HG02870 (cell line): ENCODE measurements around the gene PGGHG.

Source experiments
- ATAC-seq: cut with Tn5 transposase; IDR thresholded peaks from one replicate; pipeline ENCODE4 v1.9.1; 2021; ENCODE audit warnings: mild to moderate bottlenecking, moderate library complexity; ENCODE audit not compliant: unreplicated experiment

Gene PGGHG

GRCh38 chr11:268716-269145 is 20.2 kb upstream of the PGGHG start:
- ATAC-seq, result peak; percentile 33

GRCh38 chr11:269146-269890 is 19.6 kb upstream of the PGGHG start:
- ATAC-seq, result peak; percentile 74

- ATAC-seq, result no peak
These were observed 18.2 kb upstream of the PGGHG start for GRCh38 chr11:270451-271318.

DNA sequence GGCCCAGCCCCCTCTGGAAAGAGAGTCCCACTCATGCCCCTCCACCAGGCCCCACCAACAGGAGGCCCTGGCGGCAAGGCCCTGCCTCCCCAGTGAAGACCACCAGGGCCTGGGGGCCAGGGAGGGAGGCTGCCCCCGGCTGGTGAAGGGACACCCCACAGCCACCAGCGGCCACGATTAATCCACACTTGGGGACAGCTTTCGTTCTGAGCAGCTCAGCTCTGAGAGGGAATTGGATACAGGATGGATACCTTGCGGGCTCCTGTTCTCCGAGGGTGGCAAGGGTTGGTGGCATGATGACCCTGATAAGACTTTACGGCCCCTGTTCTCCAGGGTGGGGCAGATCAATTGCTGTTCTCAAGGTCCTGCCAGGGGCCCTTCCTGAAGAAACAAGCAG is 17.6 kb upstream of the PGGHG start:
- no peak for ATAC-seq

DNA sequence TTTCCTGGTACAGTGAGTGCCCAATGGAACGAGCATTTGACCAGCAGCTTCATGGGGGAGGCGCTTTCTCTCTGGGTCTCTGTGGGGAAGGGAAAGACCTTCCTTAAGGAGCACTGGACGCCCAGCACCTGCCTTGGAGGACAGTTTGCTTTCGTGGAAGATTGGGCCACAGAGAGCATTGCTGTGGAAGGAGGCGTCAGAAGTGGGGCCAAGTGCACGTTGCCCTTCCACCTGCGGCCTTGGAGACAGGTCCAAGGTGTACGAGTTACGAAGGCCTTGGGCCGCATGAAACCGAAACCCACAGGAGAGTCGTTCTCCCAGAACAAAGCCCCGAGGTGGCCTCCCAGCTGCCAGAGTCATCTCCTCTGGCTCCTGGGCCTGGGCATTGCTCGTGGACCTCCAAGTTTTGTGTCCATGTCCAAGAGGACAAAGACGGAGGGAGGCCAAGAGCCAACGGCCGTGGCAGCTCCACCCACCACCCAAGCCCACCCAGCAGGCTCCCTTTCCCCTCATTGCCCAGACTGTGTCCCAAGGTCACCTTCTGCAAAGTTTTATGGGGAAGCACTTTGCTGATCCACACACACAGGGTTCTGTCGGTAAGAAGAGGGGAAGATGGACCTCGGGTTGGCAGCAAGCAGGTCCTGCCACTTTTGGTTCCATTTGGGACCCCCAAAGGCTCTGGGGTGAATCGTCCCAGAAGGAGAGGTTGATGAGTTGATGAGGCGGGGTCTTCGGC is 16.6 kb upstream of the PGGHG start:
- ATAC-seq, result no peak

DNA sequence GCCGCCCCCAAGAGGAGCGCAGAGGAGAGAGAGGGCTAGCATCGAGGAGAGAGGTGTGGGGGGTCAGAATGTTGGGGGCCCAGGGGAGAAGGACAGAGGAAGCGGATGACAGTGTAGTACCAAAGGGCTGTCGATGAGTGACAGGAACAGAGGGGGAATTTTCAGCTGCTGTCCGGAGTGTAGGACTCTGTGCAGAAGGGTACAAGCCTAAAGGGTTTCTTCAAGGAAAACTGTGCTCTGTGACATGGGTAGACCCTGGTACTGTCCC is 16.1 kb upstream of the PGGHG start:
- no peak for ATAC-seq

DNA sequence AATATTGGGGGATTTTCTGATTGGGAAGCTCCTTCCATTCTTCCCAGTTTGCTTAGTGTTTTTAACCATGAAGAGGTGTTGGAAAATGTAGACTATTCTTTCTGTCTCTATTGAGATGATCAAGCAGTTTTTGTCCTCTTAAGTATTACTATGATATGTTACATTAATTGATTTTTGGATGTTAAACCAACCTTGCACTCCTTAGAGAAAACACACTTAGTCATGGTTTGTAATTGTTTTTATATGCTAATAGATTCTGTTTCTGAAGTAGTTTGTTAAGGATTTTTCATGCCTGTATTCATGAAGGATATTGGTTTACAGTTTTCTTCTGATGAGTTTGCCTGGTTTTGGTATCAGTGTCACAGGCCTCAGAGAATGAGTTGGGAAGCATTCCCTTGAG is 12.7 kb upstream of the PGGHG start:
- no peak for ATAC-seq

- no peak for ATAC-seq
These were observed 10.7 kb upstream of the PGGHG start, which contains the start of gene NLRP6 for GRCh38 chr11:278001-278951. Gene NLRP6, plus strand, starts transcription at chr11:278407. Its CDS starts 163 bp downstream, at chr11:278570.

- no peak for ATAC-seq
These were observed 9.6 kb upstream of the PGGHG start for GRCh38 chr11:279040-279965.

DNA sequence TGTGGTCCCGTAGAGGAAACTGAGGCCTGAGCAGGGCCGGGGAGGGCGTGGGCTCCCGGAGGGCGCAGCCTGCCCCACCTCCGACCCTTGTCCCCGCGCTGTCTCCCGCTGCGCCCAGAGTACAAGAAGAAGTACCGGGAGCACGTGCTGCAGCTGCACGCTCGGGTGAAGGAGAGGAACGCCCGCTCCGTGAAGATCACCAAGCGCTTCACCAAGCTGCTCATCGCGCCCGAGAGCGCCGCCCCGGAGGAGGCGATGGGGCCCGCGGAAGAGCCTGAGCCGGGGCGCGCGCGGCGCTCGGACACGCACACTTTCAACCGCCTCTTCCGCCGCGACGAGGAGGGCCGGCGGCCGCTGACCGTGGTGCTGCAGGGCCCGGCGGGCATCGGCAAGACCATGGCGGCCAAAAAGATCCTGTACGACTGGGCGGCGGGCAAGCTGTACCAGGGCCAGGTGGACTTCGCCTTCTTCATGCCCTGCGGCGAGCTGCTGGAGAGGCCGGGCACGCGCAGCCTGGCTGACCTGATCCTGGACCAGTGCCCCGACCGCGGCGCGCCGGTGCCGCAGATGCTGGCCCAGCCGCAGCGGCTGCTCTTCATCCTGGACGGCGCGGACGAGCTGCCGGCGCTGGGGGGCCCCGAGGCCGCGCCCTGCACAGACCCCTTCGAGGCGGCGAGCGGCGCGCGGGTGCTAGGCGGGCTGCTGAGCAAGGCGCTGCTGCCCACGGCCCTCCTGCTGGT is 8.8 kb upstream of the PGGHG start:
- ATAC-seq, result no peak

- no peak for ATAC-seq
These were observed 8.0 kb upstream of the PGGHG start for GRCh38 chr11:280706-281485.

DNA sequence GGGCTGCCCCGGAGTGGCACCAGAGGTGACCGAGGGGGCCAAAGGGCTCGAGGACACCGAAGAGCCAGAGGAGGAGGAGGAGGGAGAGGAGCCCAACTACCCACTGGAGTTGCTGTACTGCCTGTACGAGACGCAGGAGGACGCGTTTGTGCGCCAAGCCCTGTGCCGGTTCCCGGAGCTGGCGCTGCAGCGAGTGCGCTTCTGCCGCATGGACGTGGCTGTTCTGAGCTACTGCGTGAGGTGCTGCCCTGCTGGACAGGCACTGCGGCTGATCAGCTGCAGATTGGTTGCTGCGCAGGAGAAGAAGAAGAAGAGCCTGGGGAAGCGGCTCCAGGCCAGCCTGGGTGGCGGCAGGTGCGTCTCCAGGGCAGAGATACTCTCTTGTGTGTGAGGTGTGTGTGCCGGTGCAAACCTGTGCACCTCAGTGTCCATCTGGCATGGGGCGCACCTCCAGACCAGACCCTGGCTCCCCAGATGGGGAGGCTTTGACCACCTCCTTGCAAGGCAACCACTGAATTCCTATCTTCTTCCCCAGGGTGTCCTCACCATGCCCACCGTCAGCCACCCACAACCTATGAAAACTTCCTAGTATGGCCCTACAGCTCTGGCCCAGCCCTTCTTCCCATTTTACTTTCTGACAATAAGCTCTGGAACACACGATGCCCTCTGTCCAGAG is 7.3 kb upstream of the PGGHG start:
- no peak for ATAC-seq

DNA sequence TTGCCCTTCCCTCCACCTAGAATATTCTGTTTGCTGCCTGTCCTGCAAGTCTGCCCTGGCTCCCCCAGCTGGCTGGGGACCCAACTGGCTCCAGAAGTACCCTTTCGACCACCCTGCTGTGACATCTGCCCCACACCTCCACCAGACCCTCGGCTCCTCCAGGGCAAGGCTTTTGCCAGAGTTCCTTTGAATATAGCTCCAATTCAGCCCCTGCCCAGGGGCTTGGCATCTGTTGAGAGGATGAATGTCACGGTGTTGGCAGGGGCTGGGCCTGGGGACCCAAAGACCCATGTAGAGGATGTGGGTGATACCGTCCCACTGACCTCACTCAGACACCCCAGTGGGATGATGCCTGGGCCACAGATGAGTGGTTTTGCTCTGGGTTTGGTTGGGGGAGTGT is 6.8 kb upstream of the PGGHG start:
- ATAC-seq, result no peak

- ATAC-seq, result no peak
These were observed 6.1 kb upstream of the PGGHG start for GRCh38 chr11:282630-283360.

DNA sequence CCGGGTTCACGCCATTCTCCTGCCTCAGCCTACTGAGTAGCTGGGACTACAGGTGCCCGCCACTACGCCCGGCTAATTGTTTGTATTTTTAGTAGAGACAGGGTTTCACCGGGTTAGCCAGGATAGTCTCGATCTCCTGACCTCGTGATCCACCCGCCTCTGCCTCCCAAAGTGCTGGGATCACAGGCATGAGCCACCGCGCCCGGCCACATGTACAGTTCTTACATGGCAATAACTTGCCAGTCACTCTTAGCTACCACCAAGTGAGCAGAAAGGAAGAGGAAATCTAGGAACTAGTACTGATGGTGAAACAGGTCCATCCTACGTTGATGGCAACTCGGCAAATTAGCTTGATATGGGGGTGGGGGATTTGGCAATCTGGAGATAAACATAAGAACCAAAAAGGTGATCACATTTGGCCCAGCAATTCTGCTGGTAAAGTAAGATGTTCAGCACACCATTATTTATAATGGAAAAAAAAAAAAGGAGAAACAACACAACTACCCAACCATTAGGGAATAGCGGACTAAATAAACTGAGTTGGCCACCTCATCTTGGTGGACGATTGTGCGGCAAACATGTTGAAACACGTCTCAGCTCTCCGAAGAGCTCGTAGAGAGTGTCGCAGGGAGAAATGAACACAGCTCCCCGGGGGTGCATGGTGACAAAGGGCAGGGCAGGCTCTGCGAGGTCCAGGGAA is 5.4 kb upstream of the PGGHG start:
- no peak for ATAC-seq
